Neural progenitor cell (in vitro differentiated cells): ENCODE data around the gene ZSWIM6.

Experiments
- EZH2 ChIP-seq: fragments of 200-600 bp; sonication (generic); IDR thresholded peaks from 2 replicates; pipeline ENCODE4 v1.6.1; 2017; ENCODE audit warnings: antibody characterized with exemption, mild to moderate bottlenecking, moderate library complexity
- EZH2phosphoT487 ChIP-seq: fragments of 200-600 bp; sonication (generic); IDR thresholded peaks from 2 replicates; pipeline ENCODE4 v1.6.1; 2017; ENCODE audit warnings: antibody characterized with exemption
- TF ChIP-seq, protein P1 (sequence below): fragments of 200-600 bp; sonication (generic); IDR thresholded peaks from 2 replicates; pipeline ENCODE4 v1.5.1; 2017; ENCODE audit warnings: antibody characterized with exemption, mild to moderate bottlenecking

DNA sequence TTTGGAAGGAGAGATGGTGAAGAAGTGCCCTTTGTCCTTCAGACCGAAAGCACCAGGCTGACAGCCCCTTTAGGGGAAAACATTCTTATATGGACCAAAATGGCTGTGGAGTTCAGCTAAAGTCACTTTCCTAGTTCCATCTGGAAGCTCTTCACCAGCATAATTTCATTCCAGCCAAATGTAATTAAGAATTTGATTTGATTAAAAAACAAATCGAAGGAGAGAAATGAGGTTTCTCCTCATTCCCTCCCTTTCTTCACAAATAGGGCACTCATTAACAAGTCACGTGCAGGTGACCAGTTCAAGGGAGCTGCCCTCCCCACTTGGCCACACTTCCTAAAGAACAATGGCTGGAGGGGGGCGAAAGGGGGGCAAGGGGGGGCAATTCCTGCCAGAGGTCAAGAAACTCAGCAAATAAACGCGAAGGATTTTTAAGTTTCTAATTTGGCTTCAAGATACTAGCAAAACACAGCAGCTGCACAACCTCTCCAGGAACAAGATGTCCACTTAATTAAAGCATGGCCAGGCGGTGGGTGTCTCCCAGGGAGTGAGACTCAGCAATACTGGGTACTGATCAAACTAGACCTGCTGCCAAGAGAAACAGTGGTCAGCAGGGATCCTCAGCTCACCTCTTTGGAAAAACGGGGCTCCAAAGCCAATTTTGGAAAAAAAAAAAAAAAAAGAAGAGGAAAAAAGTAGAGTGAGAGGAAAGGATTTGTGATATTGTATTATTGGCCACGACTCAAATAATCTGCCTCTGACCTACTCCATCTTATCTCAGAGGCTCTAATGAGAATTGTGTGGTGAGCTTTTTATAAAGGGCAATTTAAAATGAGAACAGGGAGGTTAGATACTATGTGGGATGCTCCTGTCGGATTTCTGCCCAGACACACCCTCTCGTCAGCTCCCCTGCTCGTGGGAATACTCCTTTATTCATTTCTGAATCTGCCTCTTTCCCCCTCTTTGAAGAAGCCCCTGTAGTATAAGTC, 254.3 kb downstream of the ZSWIM6 start:
- TF ChIP-seq, protein P1, sequence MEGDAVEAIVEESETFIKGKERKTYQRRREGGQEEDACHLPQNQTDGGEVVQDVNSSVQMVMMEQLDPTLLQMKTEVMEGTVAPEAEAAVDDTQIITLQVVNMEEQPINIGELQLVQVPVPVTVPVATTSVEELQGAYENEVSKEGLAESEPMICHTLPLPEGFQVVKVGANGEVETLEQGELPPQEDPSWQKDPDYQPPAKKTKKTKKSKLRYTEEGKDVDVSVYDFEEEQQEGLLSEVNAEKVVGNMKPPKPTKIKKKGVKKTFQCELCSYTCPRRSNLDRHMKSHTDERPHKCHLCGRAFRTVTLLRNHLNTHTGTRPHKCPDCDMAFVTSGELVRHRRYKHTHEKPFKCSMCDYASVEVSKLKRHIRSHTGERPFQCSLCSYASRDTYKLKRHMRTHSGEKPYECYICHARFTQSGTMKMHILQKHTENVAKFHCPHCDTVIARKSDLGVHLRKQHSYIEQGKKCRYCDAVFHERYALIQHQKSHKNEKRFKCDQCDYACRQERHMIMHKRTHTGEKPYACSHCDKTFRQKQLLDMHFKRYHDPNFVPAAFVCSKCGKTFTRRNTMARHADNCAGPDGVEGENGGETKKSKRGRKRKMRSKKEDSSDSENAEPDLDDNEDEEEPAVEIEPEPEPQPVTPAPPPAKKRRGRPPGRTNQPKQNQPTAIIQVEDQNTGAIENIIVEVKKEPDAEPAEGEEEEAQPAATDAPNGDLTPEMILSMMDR, result no peak
- TF ChIP-seq EZH2, result no peak
- TF ChIP-seq EZH2phosphoT487, result no peak
